ENCODE results near the gene AMOTL2.

- no peak for TF ChIP-seq EZH2 (IDR thresholded peaks at IDR 0.05; ENCODE audit: insufficient read depth, poor library complexity, severe bottlenecking)
- TF ChIP-seq EZH2phosphoT487 (IDR thresholded peaks at IDR 0.05; ENCODE audit: insufficient read depth, low read depth), result no peak
These were observed 36.1 kb downstream of the AMOTL2 start for GRCh38 chr3:134338201-134338512.
